Bone marrow (tissue), 2 donors: ENCODE measurements around the gene NES.
A peak's percentile ranks its signal among the peaks of the same experiment; 100 is the strongest.
"Not testable (repeated sequence)": the region's sequence is repeated elsewhere in the genome, so short reads cannot be mapped to it uniquely, and the experiment has no call there.

ENCODE experiments used
- DNase-seq, 2 donors: peaks; one replicate each; lab custom pipeline; 2025; lab: John Stamatoyannopoulos, UW

Gene NES

DNA sequence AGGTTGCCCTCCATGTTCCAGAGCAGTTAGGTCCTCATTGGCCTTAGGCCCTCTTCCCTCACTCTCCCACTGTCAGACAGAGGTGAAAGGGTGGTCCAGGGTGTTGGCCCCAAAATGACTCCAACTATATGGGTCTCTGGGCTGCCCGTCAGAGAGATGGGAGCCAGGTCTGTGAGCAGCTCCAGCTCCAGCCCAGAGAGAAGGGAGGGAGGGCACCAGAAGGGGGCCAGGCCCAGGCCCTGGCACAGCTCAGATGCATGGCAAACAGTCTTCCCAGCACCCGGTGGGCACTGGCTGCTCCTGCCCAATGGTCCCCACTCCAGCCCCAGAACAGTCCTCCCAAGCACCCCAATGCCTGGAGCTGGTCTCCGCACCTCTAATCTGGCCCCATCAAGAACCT, 33.1 kb downstream of the NES start:
- no peak for DNase-seq

DNA sequence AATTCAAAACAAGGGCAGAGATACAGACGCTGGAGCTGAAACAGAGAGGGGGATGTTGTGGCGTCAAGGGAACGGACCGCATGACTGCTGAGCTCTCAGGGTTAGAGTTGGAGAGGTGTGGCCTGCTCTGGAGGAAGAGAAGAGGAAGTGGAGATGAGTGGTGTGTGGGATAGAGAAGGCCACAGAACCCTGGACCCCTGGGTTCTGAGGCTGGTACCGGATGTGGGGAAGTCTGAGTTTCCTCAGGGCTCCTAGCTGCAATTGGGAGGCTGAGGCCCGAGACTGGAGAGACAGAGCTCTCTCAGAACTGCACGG, 33.5 kb downstream of the NES start:
- peak in 1 of 2 donors; percentile 39 for DNase-seq

GRCh38 chr1:156643049-156643777, 34.0 kb downstream of the NES start:
- DNase-seq, result no peak

DNA sequence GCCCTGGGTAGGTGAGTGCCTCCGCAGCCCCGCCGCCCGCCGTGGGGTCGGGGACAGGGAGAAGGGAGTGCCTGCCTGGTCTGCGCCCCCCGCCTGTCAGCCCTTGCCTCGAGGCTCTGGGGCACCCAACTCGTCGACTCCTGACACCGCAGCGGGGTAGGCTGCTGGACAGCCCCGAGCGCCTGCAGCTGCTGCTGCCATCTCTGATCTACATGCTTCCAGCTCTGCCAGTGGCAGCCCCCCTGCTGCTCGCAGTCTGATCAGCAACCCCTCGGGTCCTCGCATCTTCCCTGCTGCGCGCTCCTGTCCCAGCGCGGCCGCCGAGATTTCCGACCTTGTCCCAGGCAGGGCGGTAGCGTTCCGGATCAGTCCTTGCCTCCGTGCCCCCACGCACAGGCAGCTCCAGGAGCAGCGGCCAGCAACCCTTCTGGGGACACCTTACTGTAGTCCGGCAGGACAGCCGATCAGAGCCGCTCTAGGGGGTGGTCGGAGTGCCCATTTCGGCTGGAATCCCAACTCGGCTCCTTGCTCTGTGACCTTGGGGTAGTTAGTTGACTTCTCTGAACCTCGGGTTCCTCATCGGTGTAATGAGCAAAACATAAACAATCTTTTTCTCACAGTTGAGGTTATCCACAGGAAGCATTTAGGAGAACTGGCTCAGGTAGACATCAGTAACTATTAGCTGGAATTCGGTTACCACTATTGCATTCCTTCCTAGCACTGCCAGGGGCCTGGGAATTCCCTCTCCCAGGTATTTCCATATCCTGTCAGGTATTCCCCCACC, 34.8 kb downstream of the NES start:
- no peak for DNase-seq

DNA sequence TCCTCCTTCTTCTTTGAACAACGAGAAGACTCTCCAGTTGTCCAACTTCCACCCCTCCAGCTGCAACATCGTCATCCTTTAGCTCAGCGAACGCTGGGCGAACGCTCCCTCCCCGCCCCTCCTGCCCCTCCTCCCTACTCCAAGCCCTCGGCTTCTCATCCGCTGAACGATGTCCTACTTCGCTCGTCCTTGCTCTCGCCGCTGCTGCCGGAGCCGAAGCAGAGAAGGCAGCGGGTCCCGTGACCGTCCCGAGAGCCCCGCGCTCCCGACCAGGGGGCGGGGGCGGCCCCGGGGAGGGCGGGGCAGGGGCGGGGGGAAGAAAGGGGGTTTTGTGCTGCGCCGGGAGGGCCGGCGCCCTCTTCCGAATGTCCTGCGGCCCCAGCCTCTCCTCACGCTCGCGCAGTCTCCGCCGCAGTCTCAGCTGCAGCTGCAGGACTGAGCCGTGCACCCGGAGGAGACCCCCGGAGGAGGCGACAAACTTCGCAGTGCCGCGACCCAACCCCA, 35.4 kb downstream of the NES start, which contains the start of gene BCAN:
Gene BCAN (plus strand): TSS at position 357 of the 504 bp plus-strand sequence. CDS start 3,938 bp downstream, outside the sequence.
- DNase-seq, result no peak

DNA sequence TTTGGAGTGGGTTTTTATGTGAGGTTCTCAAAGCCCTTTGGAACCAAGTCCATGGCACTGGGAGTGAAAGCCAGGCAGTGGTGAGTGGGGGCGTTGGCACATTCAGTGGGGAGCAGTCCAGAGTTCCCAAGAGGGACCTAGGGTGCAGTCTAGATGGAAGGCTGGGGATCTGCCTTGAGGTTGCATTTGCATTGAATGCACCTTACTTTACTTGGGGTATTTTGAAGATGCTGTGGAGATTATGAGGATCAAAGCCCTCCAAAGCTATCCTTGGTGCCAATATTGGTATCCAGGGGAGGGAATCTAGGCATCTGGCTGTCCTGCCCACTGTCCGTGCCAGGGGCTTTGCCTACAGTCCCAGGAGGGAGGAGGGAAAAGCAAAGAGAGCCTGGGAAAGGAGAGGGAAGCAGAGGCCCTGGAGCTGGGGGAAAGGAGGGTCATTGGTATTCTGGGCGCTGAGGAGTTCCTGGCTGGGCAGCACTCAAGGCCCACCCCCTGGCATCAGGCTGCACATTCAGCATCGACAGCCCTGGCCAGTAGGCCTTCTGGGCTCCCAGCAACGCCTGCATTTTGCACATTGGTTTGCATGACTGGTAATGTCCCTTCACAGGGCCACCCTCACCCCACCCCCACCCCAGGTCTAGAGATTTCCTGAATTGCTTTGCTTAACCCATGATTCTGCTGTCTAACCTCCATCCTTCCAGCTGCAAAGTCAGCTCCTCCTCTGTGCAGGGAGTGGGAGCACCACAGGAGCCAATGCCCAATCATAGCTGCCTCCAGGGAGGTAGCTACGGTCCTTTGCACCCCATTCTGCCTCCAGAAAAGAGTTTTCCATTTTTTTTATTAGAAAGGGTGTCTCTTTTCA, 36.1 kb downstream of the NES start:
- no peak for DNase-seq

DNA sequence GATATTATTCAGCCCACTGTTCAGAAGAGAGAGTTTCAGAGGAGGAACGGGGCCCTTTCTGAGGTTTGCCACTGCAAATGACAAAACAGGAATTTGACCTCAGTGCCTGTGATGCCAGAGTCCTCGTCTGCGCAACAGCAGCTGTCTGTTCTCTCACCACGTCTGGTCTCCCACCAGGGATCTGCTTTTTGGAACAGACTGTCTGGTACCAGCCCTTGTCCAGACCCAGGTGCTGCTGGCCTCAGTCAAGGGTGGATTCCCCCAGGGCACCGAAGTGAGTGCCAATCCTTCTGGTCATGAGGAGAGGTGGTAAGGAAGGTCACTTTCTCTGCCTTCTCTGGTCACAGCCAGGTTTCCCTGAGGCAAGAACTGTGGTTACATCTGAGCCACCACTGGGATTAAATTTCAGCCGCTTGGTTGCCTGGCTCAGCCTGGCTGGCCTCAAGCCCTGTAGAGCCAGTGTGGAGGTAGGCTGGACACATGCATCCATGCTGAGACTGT, 37.6 kb downstream of the NES start:
- no peak for DNase-seq

- no peak for DNase-seq
Observed at GRCh38 chr1:156638189-156638985, 38.8 kb downstream of the NES start.

GRCh38 chr1:156632355-156632754, 44.9 kb downstream of the NES start:
- no peak for DNase-seq

DNA sequence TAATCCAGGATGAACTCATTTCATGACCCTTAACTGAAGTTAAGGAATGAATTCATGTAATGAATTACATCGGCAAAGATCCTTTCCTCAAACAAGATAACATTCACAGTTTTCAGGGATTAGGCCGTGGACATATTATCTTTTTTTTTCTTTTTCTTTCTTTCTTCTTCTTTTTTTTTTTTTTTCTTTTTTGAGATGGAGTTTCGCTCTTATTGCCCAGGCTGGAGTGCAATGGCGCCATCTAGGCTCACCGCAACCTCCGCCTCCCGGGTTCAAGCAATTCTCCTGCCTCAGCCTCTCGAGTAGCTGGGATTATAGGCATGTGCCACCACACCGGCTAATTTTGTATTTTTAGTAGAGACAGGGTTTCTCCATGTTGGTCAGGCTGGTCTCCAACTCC, 46.1 kb downstream of the NES start:
- DNase-seq, result not testable (repeated sequence)

DNA sequence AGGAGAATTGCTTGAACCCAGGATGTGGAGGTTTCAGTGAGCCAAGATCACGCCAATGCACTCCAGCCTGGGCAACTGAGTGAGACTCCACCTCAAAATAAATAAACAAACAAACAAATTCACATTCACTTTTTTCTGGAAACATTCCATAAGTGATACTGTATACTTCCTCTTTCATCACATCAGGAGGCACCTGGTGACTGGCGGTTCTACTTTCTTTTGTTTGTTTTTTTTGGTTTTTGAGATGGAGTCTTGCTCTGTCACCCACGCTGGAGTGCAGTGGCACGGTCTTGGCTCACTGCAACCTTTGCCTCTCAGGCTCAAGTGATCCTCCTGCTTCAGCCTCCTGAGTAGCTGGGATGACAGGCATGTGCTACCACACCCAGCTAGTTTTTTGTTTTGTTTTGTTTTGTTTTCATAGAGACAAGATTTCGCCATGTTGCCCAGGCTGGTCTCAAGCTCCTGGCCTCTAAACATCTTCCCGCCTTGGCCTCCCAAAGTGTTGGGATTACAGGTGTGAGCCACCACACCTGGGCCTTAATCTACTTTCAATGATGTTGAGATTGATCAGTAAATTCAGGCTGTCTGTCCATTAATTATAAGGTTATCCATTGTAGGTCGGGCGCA, 47.3 kb downstream of the NES start:
- no peak for DNase-seq

DNA sequence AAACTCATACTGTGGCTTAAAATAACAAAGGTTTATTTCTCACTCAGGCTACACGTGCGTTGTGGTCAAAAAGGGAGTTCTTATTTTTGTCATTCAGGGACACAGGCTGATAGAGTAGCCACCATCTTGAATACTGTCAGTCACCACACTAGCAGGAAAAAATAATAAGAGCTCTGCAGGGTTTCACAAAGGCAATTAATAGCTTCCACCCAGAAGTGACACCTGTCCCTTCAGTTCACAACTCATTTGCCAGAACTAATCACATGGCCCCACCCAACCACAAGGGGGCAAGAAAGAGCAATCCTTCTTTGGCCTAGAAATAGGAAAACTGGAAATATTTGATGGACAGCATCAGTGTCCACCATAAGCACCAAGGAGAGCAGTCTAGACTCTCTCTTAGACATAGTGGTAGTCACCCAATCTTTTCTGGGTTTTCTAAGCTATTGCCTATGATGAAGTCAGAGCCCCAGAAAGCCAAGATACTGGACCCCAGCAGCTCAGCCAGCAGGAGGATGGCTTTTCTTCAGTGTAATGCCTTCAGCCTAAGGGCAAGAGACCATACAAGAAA, 49.8 kb downstream of the NES start:
- no peak for DNase-seq

GRCh38 chr1:156626079-156626438, 51.1 kb downstream of the NES start:
- no peak for DNase-seq

DNA sequence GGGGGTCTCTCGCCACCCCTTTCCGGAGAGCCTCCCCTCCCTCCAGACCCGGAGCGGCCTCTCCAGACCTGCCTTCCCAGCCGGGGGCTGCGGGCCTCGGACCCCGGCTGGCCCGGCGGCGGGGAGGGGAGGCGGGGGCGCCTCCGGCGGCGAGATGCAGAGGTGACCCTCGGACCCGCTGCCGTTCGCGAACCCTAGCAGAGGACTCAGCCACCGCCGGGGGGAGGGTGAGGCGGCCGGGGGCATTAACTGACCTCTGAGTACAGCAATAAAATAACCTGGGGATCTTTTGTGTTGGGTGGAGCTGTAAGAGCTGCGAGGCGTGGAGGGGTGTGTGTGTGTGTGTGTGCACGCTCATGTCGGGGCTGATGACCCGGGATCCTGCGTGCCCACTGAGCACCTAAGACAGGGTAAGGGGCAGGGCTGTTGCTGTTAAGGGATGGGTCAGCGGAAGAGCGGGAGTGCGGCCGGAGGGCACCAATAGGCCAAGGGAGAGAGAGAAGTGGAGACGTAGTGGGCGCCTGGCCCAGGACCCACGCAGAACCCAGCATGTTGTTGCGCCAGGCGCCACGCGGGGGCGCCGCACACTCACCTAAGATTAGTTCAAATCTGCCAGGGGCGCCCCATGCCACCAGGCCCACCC, 51.6 kb downstream of the NES start:
- peak; percentile 27 to 53 for DNase-seq

- DNase-seq, result no peak
Observed at GRCh38 chr1:156624814-156625435, 52.3 kb downstream of the NES start.

DNA sequence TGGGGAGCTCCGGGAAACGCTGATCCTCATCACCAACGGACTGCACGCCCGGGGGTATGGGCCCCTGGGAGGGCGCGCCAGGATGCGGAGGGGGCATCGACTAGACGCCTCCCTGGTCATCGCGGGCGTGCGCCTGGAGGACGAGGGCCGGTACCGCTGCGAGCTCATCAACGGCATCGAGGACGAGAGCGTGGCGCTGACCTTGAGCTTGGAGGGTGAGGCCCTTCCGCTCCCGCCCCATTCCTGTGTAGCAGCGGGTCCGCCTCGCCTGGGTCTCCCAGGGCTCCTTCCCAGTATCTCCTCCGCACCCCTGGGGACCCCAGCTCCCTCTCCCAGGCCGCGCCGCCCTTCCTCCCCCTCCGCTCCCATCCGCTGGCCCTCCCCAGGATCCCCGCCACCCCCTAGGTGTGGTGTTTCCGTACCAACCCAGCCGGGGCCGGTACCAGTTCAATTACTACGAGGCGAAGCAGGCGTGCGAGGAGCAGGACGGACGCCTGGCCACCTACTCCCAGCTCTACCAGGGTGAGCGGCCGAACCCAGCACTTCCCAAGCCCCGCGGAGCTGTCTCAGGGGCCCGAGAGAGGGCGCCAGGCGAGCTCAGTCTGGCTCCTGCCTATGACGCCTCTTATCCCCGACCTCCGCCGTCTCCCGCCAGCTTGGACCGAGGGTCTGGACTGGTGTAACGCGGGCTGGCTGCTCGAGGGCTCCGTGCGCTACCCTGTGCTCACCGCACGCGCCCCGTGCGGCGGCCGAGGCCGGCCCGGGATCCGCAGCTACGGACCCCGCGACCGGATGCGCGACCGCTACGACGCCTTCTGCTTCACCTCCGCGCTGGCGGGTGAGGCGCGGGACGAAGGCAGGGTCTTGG, 53.0 kb downstream of the NES start:
- no peak for DNase-seq

DNA sequence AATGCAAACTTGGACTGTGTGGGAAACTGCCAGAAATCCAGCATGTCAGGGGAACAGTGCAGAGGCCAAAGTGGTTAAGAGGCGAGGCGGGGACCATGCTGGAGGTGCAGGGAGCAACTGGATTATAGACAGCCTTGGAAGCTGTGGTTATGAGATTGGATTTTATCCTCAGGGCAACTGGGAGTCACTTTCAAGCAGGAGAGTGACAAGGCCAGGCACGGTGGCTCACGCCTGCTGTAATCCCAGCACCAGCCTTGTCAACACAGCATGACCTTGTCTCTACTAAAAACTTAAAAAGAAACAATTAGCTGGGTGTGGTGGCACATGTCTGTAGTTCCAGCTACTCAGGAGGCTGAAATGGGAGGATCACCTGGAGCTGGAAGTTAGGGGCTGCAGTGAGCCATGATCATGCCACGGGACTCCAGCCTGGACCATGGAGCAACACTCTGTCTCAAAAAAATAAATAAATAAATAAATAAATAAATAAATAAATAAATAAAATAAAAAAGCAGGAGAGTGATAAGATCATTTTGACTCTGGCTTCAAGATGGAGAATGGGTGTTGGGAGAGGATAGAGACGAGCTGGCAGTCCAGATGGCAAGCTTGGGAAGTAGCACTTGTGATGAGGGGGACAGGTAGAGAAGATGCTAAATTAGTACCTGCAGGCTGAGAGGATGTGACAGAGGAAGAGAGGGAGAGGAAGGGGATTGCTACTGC, 54.5 kb downstream of the NES start:
- DNase-seq, result no peak

DNA sequence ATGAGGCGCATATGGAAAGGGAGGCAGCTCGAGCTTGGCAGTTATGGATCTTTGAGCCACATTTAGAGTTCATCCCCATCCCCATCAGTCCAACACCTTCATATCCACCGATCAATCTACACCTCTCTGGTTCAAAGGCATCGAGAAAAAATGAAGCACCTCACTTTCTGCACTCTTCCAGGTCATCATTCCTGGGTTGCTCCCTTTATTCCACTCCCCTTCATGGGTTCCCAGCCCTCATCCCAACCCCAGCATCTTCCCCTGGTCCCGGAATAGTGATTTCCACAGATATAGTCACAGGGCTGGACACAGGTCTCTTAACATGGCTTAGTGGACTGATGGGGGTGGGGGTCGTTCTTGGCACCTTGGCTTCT, 57.6 kb downstream of the NES start:
- no peak for DNase-seq
